ENCODE results near the gene BLOC1S3.

DNA sequence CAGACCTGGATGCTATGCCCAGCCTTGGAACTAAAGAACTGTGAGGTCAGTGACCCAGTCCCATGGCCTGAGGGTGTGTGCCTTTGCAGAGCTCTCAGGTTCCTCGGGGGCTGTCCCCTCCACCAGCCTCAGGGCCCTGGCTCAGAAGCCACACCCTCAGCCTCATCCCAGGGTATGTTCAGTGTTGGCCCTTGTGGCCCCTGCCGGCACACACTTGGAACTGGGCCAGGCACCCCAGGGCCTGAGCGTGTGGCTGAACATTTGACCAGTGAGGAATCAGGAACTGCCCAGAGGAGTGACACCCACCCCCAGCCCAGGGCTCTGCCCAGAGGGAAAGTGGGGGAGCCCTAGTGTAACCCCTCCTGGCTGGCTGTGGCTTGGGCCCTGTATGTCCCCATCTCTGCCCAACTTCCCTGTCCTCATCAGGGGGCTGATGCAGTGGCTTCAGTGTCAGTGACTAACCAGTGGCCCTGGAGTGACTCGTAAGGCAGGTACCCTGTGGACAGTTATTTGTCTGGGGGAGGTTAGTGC is 27.8 kb upstream of the BLOC1S3 start:
- TF ChIP-seq CTCF (conservative IDR thresholded peaks at IDR 0.05): no peak
- no peak for TF ChIP-seq EZH2 (IDR thresholded peaks at IDR 0.05; ENCODE audit: low read depth)
